Adipocyte (in vitro differentiated cells): Measurements from ENCODE around the gene SAFB.

Experiments used
- DNase-seq: peaks from one replicate; pipeline ENCODE4 v3.0.0-alpha.2; 2015; ENCODE audit warnings: low read depth
- H3K27me3 ChIP-seq: replicated peaks from 2 replicates; pipeline ENCODE4 v1.7.0; 2013; ENCODE audit warnings: mild to moderate bottlenecking, low read length, moderate library complexity; ENCODE audit not compliant: control insufficient read depth, insufficient read depth
- H3K36me3 ChIP-seq: 2 replicates; pipeline ENCODE4 v1.7.0; 2013; ENCODE audit warnings: low read length, mild to moderate bottlenecking, moderate library complexity; ENCODE audit not compliant: control insufficient read depth, insufficient read depth, severe bottlenecking
- H3K4me1 ChIP-seq: 2 replicates; pipeline ENCODE4 v1.7.0; 2013; ENCODE audit warnings: mild to moderate bottlenecking, low read length, moderate library complexity; ENCODE audit not compliant: control insufficient read depth, insufficient read depth
- H3K4me3 ChIP-seq: 2 replicates; pipeline ENCODE4 v1.7.0; 2013; ENCODE audit warnings: mild to moderate bottlenecking, low read length, moderate library complexity
- H3K9ac ChIP-seq: 2 replicates; pipeline ENCODE4 v1.7.0; 2013; ENCODE audit warnings: mild to moderate bottlenecking, low read length, moderate library complexity
- H3K9me3 ChIP-seq: 2 replicates; pipeline ENCODE4 v1.7.0; 2013; ENCODE audit warnings: mild to moderate bottlenecking, low read length, moderate library complexity; ENCODE audit not compliant: control insufficient read depth

The SAFB gene

GRCh38 chr19:5588441-5588840 lies 34.4 kb upstream of the SAFB start:
- Histone ChIP-seq H3K4me1 (peaks cover 18% of the 10 kb centered on the region), H3K9ac (no peak overlapping the region), H3K4me3 (no peak overlapping the region), H3K27me3 (no peaks in the 10 kb centered on the region), H3K36me3 (peaks cover 72% of the 10 kb centered on the region), H3K9me3 (no peaks in the 10 kb centered on the region)
- DNase-seq = no peak

GRCh38 chr19:5588906-5589676 lies 33.8 kb upstream of the SAFB start:
- no peak overlapping the region for H3K9ac ChIP-seq
- no peak for DNase-seq
- H3K9me3 ChIP-seq = no peaks in the 10 kb centered on the region
- peaks cover 79% of the 10 kb centered on the region for H3K36me3 ChIP-seq
- peaks cover 14% of the 10 kb centered on the region for H3K4me1 ChIP-seq
- H3K27me3 ChIP-seq = no peaks in the 10 kb centered on the region
- no peak overlapping the region for H3K4me3 ChIP-seq

- DNase-seq = no peak
- H3K36me3 ChIP-seq = peaks cover 91% of the 10 kb centered on the region
- no peak overlapping the region for H3K9ac ChIP-seq
- no peaks in the 10 kb centered on the region for H3K9me3 ChIP-seq
- no peak overlapping the region for H3K4me3 ChIP-seq
- H3K27me3 ChIP-seq = no peaks in the 10 kb centered on the region
- H3K4me1 ChIP-seq = peaks cover 11% of the 10 kb centered on the region
These were observed 32.6 kb upstream of the SAFB start for GRCh38 chr19:5590151-5590864.

GRCh38 chr19:5590865-5591154 lies 32.1 kb upstream of the SAFB start:
- peaks cover 6% of the 10 kb centered on the region for H3K4me1 ChIP-seq
- no peak overlapping the region for H3K4me3 ChIP-seq
- DNase-seq = no peak
- no peak overlapping the region for H3K9ac ChIP-seq
- no peaks in the 10 kb centered on the region for H3K27me3 ChIP-seq
- H3K9me3 ChIP-seq = no peaks in the 10 kb centered on the region
- H3K36me3 ChIP-seq = peaks cover 96% of the 10 kb centered on the region

DNA sequence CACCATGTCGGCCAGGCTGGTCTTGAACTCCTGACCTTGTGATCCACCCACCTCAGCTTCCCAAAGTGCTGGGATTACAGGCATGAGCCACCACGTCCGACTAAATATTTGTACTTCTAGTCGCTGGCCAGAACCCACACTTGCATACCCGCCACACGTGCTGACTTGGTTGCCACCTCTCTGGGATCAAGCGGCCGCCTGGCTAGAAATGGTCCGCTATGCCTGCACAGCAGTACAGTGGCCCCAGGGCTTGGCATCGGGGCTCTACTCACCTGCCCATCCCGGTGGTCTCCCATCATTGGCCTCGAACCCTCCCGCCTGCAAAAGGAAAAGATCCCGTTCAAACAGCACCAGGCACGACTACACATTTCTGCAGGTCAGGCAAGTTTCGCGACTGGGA lies 31.4 kb upstream of the SAFB start:
- DNase-seq = no peak
- no peaks in the 10 kb centered on the region for H3K4me1 ChIP-seq
- no peaks in the 10 kb centered on the region for H3K9me3 ChIP-seq
- H3K9ac ChIP-seq = no peak overlapping the region
- H3K4me3 ChIP-seq = no peak overlapping the region
- peaks cover 98% of the 10 kb centered on the region for H3K36me3 ChIP-seq
- H3K27me3 ChIP-seq = no peaks in the 10 kb centered on the region

- H3K36me3 ChIP-seq = peaks cover 98% of the 10 kb centered on the region
- DNase-seq = no peak
- no peaks in the 10 kb centered on the region for H3K9me3 ChIP-seq
- H3K4me1 ChIP-seq = no peaks in the 10 kb centered on the region
- H3K4me3 ChIP-seq = no peak overlapping the region
- no peaks in the 10 kb centered on the region for H3K27me3 ChIP-seq
- no peak overlapping the region for H3K9ac ChIP-seq
These were observed 30.1 kb upstream of the SAFB start for GRCh38 chr19:5592531-5593342.

DNA sequence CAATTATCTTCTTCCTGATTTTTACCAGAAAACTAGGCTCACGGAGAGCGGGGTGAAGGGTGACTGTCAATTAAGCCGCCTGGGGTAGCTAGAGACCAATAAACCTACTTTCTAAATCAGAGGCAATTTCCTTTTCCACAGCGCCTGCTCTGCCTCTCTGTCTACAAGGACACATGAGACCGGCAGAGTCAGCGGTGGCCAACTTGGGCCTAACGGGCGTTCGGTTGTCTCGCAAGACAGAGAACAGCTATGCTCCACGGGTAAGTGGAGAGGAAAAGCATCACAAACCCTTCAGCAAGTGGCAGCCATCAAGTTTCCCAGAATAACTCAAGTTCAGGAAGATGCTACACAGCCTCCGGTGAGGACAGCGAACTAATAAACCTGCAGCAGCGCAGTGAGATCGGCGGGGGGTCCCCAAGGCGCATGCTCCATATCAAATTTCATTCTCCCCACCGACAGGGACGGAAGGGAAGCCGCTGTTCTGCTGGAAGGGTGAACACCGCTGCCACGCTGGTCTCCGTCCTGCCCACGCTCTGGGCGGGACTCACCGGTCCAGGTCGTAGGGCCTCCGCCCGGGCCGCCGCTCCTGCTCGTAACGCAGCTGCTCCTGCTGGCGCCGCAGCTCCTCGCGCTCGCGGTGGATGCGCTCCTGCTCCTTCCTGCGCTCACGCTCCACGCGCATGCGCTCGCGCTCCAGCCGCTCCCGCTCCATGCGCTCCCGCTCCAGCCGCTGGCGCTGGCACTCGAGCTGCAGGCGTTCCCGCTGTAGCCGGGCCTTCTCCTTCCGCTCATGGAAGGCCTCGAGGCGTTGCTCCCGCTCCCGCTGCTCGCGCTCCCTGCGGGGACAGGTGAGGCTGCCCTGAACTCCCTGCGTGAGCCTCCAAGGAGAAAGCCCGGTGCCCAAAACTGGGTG lies 29.3 kb upstream of the SAFB start:
- Histone ChIP-seq H3K4me3 (no peak overlapping the region), H3K27me3 (no peaks in the 10 kb centered on the region), H3K9ac (no peak overlapping the region), H3K4me1 (no peaks in the 10 kb centered on the region), H3K36me3 (peaks cover 98% of the 10 kb centered on the region), H3K9me3 (no peaks in the 10 kb centered on the region)
- DNase-seq = no peak

- Histone ChIP-seq H3K36me3 (peaks cover 98% of the 10 kb centered on the region), H3K4me3 (no peak overlapping the region), H3K9ac (no peak overlapping the region), H3K4me1 (no peaks in the 10 kb centered on the region), H3K27me3 (no peaks in the 10 kb centered on the region), H3K9me3 (no peaks in the 10 kb centered on the region)
- DNase-seq = no peak
These were observed 28.3 kb upstream of the SAFB start for GRCh38 chr19:5594521-5594950.

- no peak for DNase-seq
- H3K9ac ChIP-seq = no peak overlapping the region
- H3K27me3 ChIP-seq = no peaks in the 10 kb centered on the region
- H3K4me1 ChIP-seq = no peaks in the 10 kb centered on the region
- H3K36me3 ChIP-seq = peaks cover 98% of the 10 kb centered on the region
- no peaks in the 10 kb centered on the region for H3K9me3 ChIP-seq
- no peak overlapping the region for H3K4me3 ChIP-seq
These were observed 27.8 kb upstream of the SAFB start for GRCh38 chr19:5595129-5595528.

DNA sequence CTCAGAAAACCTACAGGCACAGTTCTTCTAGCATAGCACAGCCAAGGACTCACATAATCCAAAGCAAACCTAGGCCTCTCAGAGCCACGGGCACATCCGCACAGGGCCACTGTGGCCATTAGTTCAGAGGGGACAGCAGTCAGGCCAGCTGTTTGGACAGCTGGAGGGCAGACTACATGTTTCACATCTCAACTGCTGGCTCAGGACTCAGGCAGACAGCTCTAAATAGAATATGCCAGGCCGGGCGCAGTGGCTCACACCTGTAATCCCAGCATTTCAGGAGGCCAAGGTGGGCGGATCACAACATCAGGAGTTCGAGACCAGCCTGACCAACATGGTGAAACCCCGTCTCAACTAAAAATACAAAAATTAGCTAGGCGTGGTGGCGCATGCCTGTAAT lies 27.1 kb upstream of the SAFB start:
- no peak overlapping the region for H3K9ac ChIP-seq
- H3K36me3 ChIP-seq = peaks cover 98% of the 10 kb centered on the region
- no peaks in the 10 kb centered on the region for H3K4me1 ChIP-seq
- H3K4me3 ChIP-seq = no peak overlapping the region
- no peaks in the 10 kb centered on the region for H3K9me3 ChIP-seq
- no peaks in the 10 kb centered on the region for H3K27me3 ChIP-seq
- DNase-seq = no peak
